SU-DHL-6 (cell line): ENCODE data around the gene USP43.

ENCODE experiments used
- CTCF ChIP-seq: fragments of 200-600 bp; sonication (generic); IDR thresholded peaks from one replicate; pipeline ENCODE4 v1.5.1; 2017; ENCODE audit warnings: antibody characterized with exemption, mild to moderate bottlenecking, low read length, moderate library complexity; ENCODE audit not compliant: insufficient read depth, poor library complexity, severe bottlenecking
- EZH2phosphoT487 ChIP-seq: fragments of 200-600 bp; sonication (generic), shearing (Covaris generic); conservative IDR thresholded peaks from 2 replicates; pipeline ENCODE4 v1.6.1; 2018; ENCODE audit warnings: mild to moderate bottlenecking, antibody characterized with exemption, low read length, moderate library complexity, mixed read lengths

GRCh38 chr17:9612006-9612405 is 33.3 kb upstream of the USP43 start:
- TF ChIP-seq CTCF (no peak), EZH2phosphoT487 (no peak)
